ENCODE results near the gene SNX18.

DNA sequence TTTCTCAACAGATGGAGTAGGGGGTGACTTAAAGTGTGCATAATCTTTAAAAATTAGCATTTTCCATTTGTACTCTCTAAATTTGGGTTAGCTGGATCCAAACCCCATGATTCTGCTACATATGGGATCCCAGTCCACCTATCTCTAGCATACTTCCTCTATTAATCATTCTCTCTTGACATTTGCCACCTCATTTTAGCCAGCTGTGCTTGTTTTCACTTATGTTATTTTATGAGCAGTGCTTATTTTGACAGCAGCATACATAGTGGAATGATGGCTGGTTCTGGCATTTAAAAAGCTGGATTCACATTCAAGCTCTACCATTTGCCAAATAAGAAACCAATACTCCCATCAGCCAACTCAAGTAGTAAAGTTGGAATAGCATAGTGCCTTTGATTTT is 22.5 kb upstream of the SNX18 start:
- TF ChIP-seq, protein P1, sequence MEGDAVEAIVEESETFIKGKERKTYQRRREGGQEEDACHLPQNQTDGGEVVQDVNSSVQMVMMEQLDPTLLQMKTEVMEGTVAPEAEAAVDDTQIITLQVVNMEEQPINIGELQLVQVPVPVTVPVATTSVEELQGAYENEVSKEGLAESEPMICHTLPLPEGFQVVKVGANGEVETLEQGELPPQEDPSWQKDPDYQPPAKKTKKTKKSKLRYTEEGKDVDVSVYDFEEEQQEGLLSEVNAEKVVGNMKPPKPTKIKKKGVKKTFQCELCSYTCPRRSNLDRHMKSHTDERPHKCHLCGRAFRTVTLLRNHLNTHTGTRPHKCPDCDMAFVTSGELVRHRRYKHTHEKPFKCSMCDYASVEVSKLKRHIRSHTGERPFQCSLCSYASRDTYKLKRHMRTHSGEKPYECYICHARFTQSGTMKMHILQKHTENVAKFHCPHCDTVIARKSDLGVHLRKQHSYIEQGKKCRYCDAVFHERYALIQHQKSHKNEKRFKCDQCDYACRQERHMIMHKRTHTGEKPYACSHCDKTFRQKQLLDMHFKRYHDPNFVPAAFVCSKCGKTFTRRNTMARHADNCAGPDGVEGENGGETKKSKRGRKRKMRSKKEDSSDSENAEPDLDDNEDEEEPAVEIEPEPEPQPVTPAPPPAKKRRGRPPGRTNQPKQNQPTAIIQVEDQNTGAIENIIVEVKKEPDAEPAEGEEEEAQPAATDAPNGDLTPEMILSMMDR (IDR thresholded peaks at IDR 0.05), result no peak
- TF ChIP-seq POLR2A (IDR thresholded peaks at IDR 0.05), result no peak

All from thyroid gland (tissue), 4 donors.